ENCODE results near the gene BCL7B.
"Not testable (repeated sequence)": the region's sequence is repeated elsewhere in the genome, so short reads cannot be mapped to it uniquely, and the experiment has no call there.

The BCL7B gene

GRCh38 chr7:73570977-73571376, 13.5 kb upstream of the BCL7B start:
- Histone ChIP-seq H3K9me3 (ENCODE audit: control insufficient read depth, low read length) (no peaks in the 10 kb centered on the region), H3K4me1 (ENCODE audit: control insufficient read depth, insufficient read depth, low read length, poor library complexity, severe bottlenecking) (no peaks in the 10 kb centered on the region), H3K27ac (ENCODE audit: low read depth, low read length, severe bottlenecking) (no peak overlapping the region), H3K4me3 (ENCODE audit: extremely low read depth, insufficient read depth, low read length, poor library complexity, severe bottlenecking) (no peak overlapping the region), H3K36me3 (ENCODE audit: control insufficient read depth, insufficient read depth, low read length) (peaks cover 67% of the 10 kb centered on the region)
- 93 to 98% methylated on average over 10 of the region's 10 CpGs for WGBS, 2 experiments (ENCODE audit: insufficient coverage in 2 of 2)

- Histone ChIP-seq H3K4me3 (ENCODE audit: extremely low read depth, insufficient read depth, low read length, poor library complexity, severe bottlenecking) (no peak overlapping the region), H3K27ac (ENCODE audit: low read depth, low read length, severe bottlenecking) (no peak overlapping the region), H3K9me3 (ENCODE audit: control insufficient read depth, low read length) (no peaks in the 10 kb centered on the region), H3K36me3 (ENCODE audit: control insufficient read depth, insufficient read depth, low read length) (peaks cover 64% of the 10 kb centered on the region), H3K4me1 (ENCODE audit: control insufficient read depth, insufficient read depth, low read length, poor library complexity, severe bottlenecking) (no peaks in the 10 kb centered on the region)
- WGBS, 2 experiments (ENCODE audit: insufficient coverage in 2 of 2), result 98 to 99% methylated on average over 10 to 22 of the region's 22 CpGs
These were observed 13.0 kb upstream of the BCL7B start for GRCh38 chr7:73570521-73570920.

DNA sequence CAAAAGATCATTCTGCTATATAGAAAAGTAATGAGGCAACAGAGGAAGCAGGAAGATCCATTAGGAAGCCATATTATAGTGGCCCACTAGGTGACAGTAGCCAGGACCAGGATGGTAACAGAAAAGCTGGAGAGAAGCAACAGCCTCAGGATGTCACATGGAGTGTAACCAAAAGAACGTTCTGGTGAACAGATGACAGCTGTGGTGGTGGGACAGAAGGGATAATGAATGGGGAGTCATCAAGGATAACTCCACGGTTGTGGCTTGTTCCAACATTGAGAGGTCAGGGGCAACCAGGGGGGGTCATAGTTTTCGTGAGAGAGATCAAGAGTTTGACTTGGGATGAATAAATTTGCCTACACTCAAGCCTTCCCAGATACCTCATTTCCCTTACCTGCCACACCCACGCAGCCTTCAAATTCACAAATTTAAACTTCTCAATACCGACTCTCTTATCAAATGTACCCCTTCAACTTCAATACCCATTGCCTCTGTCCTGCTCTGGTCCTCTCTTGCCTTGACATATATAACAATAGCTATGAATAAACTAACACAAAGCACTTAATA, 11.6 kb upstream of the BCL7B start:
- Histone ChIP-seq H3K36me3 (ENCODE audit: control insufficient read depth, insufficient read depth, low read length) (peaks cover 54% of the 10 kb centered on the region), H3K4me3 (ENCODE audit: extremely low read depth, insufficient read depth, low read length, poor library complexity, severe bottlenecking) (no peak overlapping the region), H3K9me3 (ENCODE audit: control insufficient read depth, low read length) (no peaks in the 10 kb centered on the region), H3K4me1 (ENCODE audit: control insufficient read depth, insufficient read depth, low read length, poor library complexity, severe bottlenecking) (peaks cover 4% of the 10 kb centered on the region), H3K27ac (ENCODE audit: low read depth, low read length, severe bottlenecking) (no peak overlapping the region)
- WGBS, 2 experiments (ENCODE audit: insufficient coverage in 2 of 2), result 89 to 96% methylated on average over 4 to 5 of the region's 5 CpGs

DNA sequence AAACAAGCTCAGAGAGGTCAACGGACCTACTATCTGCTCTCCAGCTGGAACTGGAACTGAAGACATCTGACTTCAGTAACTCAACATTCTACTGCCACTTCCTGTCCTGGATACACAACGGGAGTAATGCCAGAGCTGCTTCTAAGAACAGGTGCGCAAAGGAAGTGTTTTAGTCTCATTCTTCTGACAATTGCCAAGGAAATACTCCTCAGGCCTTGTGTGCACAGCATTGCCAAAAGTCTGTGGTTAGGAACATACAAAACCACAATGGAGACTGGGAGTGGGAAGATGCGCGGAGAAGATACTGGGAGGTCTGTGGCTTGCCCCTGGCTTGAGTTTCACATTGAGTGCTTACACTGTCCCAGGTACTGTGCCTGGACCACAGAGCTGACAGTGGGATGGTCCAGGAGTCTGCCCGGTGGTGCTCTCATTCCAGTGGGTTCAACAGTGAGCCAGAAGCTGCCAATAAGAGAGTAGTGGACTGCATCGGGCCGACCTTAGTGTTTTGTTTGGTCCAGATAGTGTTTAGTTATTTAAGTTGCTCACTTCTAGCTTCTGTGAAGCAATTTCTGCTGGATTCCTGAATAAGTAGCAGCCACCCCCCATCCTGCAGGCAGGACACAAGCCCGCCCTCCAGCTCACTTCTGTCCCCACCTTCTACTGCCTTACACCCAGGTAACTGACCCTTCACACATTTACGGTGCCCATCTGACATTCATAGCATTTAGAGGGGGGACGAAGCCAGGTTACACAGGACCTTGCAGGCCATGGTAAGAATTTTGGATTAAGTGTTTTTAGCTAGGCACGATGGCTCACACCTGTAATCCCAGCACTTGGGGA, 10.6 kb upstream of the BCL7B start:
- WGBS, 2 experiments (ENCODE audit: insufficient coverage in 2 of 2), result 93 to 97% methylated on average over 4 to 8 of the region's 12 CpGs
- no peak overlapping the region for H3K27ac ChIP-seq (ENCODE audit: low read depth, low read length, severe bottlenecking)
- no peak overlapping the region for H3K4me3 ChIP-seq (ENCODE audit: extremely low read depth, insufficient read depth, low read length, poor library complexity, severe bottlenecking)
- peaks cover 4% of the 10 kb centered on the region for H3K4me1 ChIP-seq (ENCODE audit: control insufficient read depth, insufficient read depth, low read length, poor library complexity, severe bottlenecking)
- H3K9me3 ChIP-seq (ENCODE audit: control insufficient read depth, low read length), result no peaks in the 10 kb centered on the region
- peaks cover 43% of the 10 kb centered on the region for H3K36me3 ChIP-seq (ENCODE audit: control insufficient read depth, insufficient read depth, low read length)

DNA sequence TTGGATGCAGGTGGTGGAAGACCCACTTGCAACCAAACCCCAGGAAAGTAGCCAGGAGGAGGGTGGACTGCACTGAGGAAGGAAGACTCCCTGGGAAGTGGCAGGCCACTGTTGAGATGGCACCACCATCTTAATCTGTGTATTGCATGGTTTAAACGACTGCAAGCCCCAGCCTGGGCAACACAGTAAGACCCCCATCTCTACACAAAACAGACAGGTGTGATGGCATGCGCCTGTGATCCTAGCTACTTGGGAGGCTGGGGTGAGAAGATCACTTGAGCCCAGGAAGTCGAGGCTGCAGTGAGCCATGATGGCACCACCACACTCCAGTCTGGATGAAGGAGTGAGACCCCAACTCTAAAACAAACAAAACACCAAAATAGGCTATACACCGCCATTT, 9.7 kb upstream of the BCL7B start:
- Histone ChIP-seq H3K9me3 (ENCODE audit: control insufficient read depth, low read length) (peaks cover 5% of the 10 kb centered on the region), H3K4me1 (ENCODE audit: control insufficient read depth, insufficient read depth, low read length, poor library complexity, severe bottlenecking) (peaks cover 4% of the 10 kb centered on the region), H3K36me3 (ENCODE audit: control insufficient read depth, insufficient read depth, low read length) (peaks cover 34% of the 10 kb centered on the region), H3K27ac (ENCODE audit: low read depth, low read length, severe bottlenecking) (no peak overlapping the region), H3K4me3 (ENCODE audit: extremely low read depth, insufficient read depth, low read length, poor library complexity, severe bottlenecking) (no peak overlapping the region)
- WGBS, 2 experiments (ENCODE audit: insufficient coverage in 2 of 2), result 57% methylated on average over 1 of the region's 4 CpGs; no CpG with 5 or more reads in 1 of the 2 experiments

GRCh38 chr7:73566431-73566830, 8.9 kb upstream of the BCL7B start:
- H3K9me3 ChIP-seq (ENCODE audit: control insufficient read depth, low read length); H3K4me1 ChIP-seq (ENCODE audit: control insufficient read depth, insufficient read depth, low read length, poor library complexity, severe bottlenecking); H3K27ac ChIP-seq (ENCODE audit: low read depth, low read length, severe bottlenecking); H3K4me3 ChIP-seq (ENCODE audit: extremely low read depth, insufficient read depth, low read length, poor library complexity, severe bottlenecking): not testable (repeated sequence)
- H3K36me3 ChIP-seq (ENCODE audit: control insufficient read depth, insufficient read depth, low read length), result peaks cover 27% of the 10 kb centered on the region

DNA sequence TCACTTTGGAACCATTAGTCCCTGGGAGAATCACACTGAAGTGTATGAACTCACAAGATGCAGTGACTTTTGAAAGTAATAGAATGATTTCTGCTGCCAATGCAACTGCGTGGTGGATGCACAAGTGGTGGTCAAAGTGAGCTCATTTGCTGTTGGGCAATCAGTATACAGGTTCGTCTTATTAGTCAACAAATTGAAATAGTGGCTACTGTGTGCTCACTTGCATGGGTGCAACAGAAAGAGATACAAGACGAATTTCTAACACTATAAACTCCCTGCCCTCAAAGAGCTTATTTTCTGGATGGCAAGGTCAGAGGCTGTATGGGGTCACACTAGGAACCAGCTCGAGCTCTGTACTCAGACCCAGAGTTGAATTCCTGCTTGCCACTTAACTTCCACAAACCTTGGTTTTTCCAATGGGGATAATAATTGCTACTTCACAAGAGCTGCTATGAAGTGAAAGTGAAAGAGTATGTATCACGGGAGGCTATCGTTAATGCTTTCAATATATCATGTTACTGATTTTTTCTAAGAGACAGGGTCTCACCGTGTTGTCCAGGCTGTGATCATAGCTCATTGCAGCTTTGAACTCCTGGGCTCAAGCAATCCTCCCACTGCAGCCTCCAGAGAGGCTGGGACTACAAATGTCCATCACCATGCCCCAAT, 8.3 kb upstream of the BCL7B start:
- Histone ChIP-seq H3K36me3 (ENCODE audit: control insufficient read depth, insufficient read depth, low read length) (peaks cover 21% of the 10 kb centered on the region), H3K4me3 (ENCODE audit: extremely low read depth, insufficient read depth, low read length, poor library complexity, severe bottlenecking) (no peak overlapping the region), H3K27ac (ENCODE audit: low read depth, low read length, severe bottlenecking) (no peak overlapping the region), H3K9me3 (ENCODE audit: control insufficient read depth, low read length) (peaks cover 5% of the 10 kb centered on the region), H3K4me1 (ENCODE audit: control insufficient read depth, insufficient read depth, low read length, poor library complexity, severe bottlenecking) (peaks cover 4% of the 10 kb centered on the region)
- WGBS, 2 experiments (ENCODE audit: insufficient coverage in 2 of 2), result 86 to 90% methylated on average over 3 to 6 of the region's 7 CpGs

DNA sequence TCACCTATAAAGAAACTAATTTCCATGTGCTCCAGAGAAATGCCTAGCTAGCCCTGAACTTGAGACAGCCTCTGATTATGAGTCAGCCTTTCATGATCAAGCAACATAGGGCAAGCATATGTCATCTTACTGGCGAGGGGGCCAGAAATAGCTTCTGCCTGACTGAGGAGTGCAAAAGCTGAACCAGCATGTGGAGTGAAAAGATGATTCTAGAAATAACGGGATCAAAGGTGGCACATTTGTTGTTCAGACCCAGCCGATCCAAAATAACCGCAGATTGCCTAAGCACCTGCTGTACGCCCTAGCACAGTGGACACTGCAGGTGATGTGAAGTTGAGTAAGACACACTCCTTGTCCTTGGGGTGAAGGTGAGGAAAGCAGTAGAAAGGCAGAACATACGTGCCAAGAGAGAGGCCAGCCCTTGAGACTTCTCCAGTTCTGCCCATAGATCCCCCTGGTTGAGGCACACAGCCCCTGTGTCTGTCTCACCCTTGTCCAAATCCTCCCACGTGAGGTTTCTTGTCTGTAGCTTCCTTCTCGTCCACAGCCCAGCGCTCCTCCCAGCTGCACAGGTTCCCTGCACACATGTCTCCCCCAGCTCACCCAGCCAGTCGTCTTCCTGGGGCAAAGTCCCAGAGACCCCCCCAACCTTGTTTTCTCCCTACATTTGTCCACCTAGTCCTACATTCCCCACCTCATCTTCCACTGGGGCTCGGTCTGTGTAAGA, 2.8 kb upstream of the BCL7B start:
- peaks cover 5% of the 10 kb centered on the region for H3K9me3 ChIP-seq (ENCODE audit: control insufficient read depth, low read length)
- no peak overlapping the region for H3K27ac ChIP-seq (ENCODE audit: low read depth, low read length, severe bottlenecking)
- no peaks in the 10 kb centered on the region for H3K36me3 ChIP-seq (ENCODE audit: control insufficient read depth, insufficient read depth, low read length)
- H3K4me3 ChIP-seq (ENCODE audit: extremely low read depth, insufficient read depth, low read length, poor library complexity, severe bottlenecking), result no peak overlapping the region
- peaks cover 11% of the 10 kb centered on the region for H3K4me1 ChIP-seq (ENCODE audit: control insufficient read depth, insufficient read depth, low read length, poor library complexity, severe bottlenecking)
- WGBS, 2 experiments (ENCODE audit: insufficient coverage in 2 of 2), result 79 to 82% methylated on average over 8 to 11 of the region's 11 CpGs

- H3K27ac ChIP-seq (ENCODE audit: low read depth, low read length, severe bottlenecking), result peak overlapping the region; percentile 99
- peak overlapping the region; percentile 67 for H3K4me3 ChIP-seq (ENCODE audit: extremely low read depth, insufficient read depth, low read length, poor library complexity, severe bottlenecking)
- WGBS, 2 experiments (ENCODE audit: insufficient coverage in 2 of 2), result 0% methylated on average over 10 to 21 of the region's 36 CpGs
- no peaks in the 10 kb centered on the region for H3K9me3 ChIP-seq (ENCODE audit: control insufficient read depth, low read length)
- peaks cover 7% of the 10 kb centered on the region for H3K4me1 ChIP-seq (ENCODE audit: control insufficient read depth, insufficient read depth, low read length, poor library complexity, severe bottlenecking)
- H3K36me3 ChIP-seq (ENCODE audit: control insufficient read depth, insufficient read depth, low read length), result peaks cover 15% of the 10 kb centered on the region
These were observed 438 bp downstream of the BCL7B start for GRCh38 chr7:73557108-73557396.

GRCh38 chr7:73556208-73557107, 1.0 kb downstream of the BCL7B start:
- Histone ChIP-seq H3K4me3 (ENCODE audit: extremely low read depth, insufficient read depth, low read length, poor library complexity, severe bottlenecking) (peak overlapping the region; percentile 67), H3K9me3 (ENCODE audit: control insufficient read depth, low read length) (no peaks in the 10 kb centered on the region), H3K36me3 (ENCODE audit: control insufficient read depth, insufficient read depth, low read length) (peaks cover 21% of the 10 kb centered on the region), H3K27ac (ENCODE audit: low read depth, low read length, severe bottlenecking) (peak overlapping the region; percentile 99), H3K4me1 (ENCODE audit: control insufficient read depth, insufficient read depth, low read length, poor library complexity, severe bottlenecking) (peaks cover 7% of the 10 kb centered on the region)
- WGBS, 2 experiments (ENCODE audit: insufficient coverage in 2 of 2), result 40 to 45% methylated on average over 18 to 19 of the region's 28 CpGs

All from mesodermal cell (in vitro differentiated cells).